SK-N-SH (cell line): ENCODE measurements around the gene SCAND1.

Experiments
- CTCF ChIP-seq: fragments of 200-600 bp; sonication (generic); IDR thresholded peaks from 2 replicates; pipeline ENCODE4 v1.6.1; 2017; ENCODE audit warnings: antibody characterized with exemption, mild to moderate bottlenecking, moderate library complexity
- EP300 ChIP-seq, 2 experiments: IDR thresholded peaks; 2 replicates each; pipeline versions ENCODE4 v1.4.0 to v1.6.1; 2012; ENCODE audit warnings: borderline replicate concordance in 1 of 2, low read depth in 1 of 2, low read length in 1 of 2
- EZH2phosphoT487 ChIP-seq: fragments of 200-600 bp; sonication (generic); IDR thresholded peaks from 2 replicates; pipeline ENCODE4 v1.6.1; 2017; ENCODE audit warnings: low read depth, mixed run types, mild to moderate bottlenecking, antibody characterized with exemption, moderate library complexity, borderline replicate concordance
- GABPA ChIP-seq: IDR thresholded peaks from 2 replicates; pipeline ENCODE4 v1.4.0; 2012; ENCODE audit warnings: low read depth, mild to moderate bottlenecking
- REST ChIP-seq: IDR thresholded peaks from 2 replicates; pipeline ENCODE4 v1.6.1; 2012; ENCODE audit warnings: mild to moderate bottlenecking, low read depth, low read length, moderate library complexity
- RFX5 ChIP-seq: IDR thresholded peaks from 2 replicates; pipeline ENCODE4 v1.6.1; 2012; ENCODE audit warnings: mild to moderate bottlenecking, improper control_type of control experiment, low read length
- RXRA ChIP-seq: IDR thresholded peaks from 2 replicates; pipeline ENCODE4 v1.4.0; 2012; ENCODE audit warnings: low read depth, mild to moderate bottlenecking, borderline replicate concordance
- TAF1 ChIP-seq: IDR thresholded peaks from 2 replicates; pipeline ENCODE4 v1.6.1; 2012; ENCODE audit warnings: low read depth, mild to moderate bottlenecking, low read length, moderate library complexity, borderline replicate concordance

- TF ChIP-seq EZH2phosphoT487 (no peak), RFX5 (no peak), CTCF (no peak), RXRA (no peak), TAF1 (no peak), EP300 (IDR thresholded peaks at IDR 0.05; ENCODE audit: borderline replicate concordance in 1 of 2, low read depth in 1 of 2, low read length in 1 of 2) (no peak), GABPA (no peak), REST (no peak)
Measured at GRCh38 chr20:35917077-35917476, 37.2 kb downstream of the SCAND1 start.
